SW 1271 (cell line): ENCODE measurements around the gene PXN.
"Not testable (repeated sequence)": the region's sequence is repeated elsewhere in the genome, so short reads cannot be mapped to it uniquely, and the experiment has no call there.

ENCODE experiments used
- DNase-seq, 2 experiments: peaks; one replicate each; lab custom pipeline; 2025; lab: John Stamatoyannopoulos, UW

The PXN gene

DNA sequence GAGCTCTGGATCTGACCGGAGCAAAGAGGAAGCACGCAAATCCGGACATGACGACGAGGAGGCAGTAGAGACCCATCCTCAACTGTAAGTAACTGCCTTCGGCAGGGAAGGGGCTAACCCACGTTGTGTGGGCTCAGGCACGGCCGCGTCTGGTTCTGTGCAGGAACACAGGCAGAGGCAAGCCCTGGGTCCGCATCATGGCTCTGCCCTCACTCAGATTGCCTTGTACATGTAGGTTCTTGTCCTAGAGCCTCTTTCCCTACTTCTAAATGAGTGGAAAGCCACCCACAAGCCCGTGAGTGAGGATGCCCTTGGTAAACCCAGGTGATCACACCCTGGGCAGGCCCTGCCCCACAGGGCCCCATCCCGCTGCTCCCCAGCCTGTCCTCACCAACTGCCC is 55.7 kb downstream of the PXN start:
- DNase-seq: no peak

DNA sequence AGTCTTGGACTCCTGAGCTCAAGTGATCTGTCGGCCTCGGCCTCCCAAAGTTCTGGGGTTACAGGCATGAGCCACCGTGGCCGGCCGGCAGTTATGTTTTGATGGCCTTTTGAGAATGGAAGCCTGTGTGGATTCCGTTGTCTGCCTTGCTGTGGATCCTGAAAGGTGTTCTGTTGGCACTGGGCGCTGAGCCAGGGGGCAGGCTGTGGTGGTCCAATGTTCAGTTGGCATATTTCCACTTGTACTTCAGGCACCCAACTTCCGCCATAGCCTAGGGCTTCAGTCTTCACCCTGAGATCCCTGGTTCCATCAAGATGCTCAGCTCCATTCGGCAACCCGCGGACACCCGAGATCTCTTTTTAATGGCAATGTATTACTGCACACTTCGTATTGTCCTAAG is 58.3 kb downstream of the PXN start:
- no peak for DNase-seq

DNA sequence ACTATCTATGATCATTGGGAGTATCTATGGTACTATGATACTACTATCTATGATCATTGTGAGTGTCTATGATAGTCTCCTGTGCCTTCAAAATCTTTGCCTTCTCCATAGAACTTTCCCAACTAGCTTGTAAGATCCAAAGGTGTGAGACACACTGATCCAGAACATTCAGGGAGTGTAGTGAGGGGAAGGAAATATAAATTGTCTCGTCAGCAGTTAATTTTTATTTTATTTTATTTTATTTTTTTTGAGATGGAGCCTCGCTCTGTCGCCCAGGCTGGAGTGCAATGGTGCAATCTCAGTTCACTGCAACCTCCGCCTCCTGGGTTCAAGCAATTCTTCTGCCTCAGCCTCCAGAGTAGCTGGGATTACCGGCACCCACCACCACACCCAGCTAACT is 58.7 kb downstream of the PXN start:
- not testable (repeated sequence) for DNase-seq

DNA sequence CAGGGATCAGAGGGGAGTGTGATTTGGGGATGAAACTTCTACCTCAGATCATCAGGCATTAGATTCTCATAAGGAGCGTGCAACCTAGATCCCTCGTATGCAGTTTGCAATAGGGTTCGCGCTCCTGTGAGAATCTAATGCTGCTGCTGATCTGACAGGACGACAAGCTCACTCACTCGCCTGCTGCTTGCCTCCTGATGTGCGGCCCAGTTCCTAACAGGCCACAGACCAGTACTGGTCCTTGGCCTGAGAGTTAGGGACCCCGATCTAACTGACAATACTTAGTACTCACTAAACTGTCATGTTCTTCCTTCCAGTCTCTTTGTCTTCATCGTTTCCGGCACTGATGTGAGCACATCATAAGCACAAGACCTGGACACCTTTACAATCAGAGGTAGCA is 59.3 kb downstream of the PXN start:
- DNase-seq: peak in 1 of 2 experiments; percentile 23

DNA sequence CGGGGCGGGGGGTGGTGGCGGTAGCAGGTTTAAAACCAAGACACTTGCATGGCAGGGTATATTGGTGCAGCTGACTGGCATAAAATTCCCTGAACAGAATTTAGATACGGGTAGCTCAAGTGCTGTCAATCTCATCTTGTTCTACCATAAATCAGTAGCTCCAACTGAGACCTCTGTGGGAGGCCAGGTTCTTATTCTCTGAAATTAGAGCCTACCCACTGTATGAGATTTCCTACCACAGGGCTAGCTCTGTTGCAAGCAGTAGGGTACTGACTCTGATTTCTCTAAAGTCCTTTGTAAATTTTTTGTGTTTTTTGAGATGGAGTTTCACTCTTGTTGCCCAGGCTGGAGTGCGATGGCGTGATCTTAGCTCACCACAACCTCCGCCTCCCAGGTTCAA is 61.4 kb downstream of the PXN start:
- no peak for DNase-seq

DNA sequence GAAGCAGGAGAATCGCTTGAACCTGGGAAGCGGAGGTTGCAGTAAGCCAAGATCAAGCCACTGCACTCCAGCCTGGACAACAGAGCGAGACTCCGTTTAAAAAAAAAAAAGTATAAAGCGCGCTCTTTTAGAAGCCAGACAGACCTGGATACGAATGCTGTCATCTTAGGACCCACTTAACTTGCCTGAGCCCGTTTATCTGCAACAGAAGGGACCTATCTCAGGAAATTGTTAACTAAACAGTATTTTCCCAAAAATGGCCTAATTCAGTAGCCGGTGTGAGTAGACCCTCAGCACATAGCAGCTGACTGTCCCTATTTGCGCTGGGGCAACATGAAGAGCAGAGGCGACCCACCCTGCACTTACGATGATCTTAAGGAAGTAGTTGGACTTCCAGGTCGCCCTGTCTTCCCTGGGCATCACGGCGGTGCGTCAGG is 65.1 kb downstream of the PXN start:
- DNase-seq: no peak

DNA sequence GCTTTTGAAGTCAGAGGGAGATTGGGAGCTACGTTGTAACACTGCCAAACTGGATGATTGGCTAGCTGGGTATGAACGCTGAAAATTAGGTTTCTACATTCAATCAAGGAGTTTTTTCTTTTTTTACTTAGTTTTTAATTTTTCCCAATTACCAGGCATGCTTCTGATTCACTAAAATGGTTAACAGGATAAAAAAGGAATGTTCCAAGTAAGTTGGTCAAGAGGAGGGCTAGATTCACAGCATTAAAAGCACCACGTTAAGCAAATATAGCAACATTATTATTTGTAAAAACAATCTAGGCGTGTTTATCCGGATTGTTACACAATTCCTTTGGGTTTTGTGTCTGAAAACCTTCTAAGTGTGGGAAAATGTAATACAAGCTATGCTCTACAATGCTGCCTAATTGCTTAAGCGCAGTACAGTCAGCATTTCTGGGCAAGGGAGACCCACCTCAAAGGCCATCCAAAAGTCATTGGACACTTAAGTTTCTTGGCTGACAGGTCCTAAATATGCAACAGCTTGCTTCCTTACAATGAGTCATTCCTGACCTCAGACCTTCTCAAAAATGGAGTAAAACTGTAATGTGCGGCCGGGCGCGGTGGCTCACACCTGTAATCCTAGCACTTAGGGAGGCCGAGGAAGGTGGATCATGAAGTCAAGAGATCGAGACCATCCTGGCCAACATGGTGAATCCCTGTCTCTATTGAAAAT is 65.8 kb downstream of the PXN start:
- DNase-seq: no peak

DNA sequence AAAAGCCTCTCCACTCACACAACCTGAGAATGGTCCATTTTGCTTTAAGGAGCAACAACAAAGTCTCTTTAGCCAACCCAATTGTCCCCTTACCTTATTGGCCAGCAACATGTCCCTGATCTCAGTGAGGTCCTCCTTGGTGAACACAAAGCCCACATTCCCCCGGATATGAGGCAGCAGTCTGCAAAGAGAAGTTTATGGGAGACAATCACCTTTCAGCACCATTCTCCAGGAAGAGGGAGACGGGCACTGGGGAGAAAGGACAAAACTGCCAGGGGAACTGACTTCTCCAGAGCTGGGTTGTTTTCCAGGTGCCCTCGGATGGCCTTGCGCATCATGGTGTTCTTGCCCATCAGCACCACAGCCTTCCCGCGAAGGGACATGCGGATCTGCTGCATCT is 66.5 kb downstream of the PXN start:
- no peak for DNase-seq

DNA sequence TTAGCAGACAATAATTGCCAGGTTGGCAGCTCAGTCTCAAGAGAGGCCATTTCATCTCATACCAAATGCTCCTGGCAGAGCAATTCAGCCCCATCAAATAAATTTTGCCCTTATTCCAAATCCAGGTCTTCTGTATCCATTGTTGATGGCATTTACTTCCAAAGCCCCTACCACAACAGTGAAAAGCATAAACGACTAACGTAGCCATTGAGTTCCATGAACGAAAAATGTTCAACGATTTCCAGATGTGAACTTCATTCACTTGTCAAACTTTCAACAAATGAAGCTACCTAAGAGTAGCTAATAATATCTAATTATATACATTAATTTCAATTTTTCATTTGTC is 68.0 kb downstream of the PXN start:
- DNase-seq: no peak

DNA sequence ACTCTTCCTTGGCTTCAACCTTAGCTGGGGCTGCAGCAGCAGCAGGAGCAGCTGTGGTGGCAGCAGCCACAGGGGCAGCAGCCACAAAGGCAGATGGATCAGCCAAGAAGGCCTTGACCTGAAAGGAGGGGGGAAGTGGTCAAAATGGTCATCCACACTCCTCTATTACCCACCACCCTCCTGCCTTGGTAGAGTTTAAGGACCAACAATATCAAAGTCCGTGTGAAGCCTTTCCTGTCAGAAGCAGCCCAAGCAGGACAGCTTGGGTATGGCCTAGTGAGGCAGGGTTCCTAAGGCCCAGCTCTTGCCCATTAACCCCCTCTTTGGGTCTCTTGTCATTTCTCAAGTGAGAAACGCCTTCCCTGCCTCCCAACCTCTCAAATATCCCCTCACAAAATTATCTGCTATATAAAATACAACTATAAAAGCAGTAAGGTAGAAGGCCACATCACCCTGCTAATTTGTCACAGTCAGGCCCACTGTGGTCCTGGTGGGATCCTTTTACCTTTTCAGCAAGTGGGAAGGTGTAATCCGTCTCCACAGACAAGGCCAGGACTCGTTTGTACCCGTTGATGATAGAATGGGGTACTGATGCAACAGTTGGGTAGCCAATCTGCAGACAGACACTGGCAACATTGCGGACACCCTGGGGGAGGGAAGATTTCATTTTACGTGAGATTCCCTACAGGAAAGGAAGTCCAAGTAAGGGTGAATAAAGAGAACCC is 68.6 kb downstream of the PXN start:
- not testable (repeated sequence) for DNase-seq

DNA sequence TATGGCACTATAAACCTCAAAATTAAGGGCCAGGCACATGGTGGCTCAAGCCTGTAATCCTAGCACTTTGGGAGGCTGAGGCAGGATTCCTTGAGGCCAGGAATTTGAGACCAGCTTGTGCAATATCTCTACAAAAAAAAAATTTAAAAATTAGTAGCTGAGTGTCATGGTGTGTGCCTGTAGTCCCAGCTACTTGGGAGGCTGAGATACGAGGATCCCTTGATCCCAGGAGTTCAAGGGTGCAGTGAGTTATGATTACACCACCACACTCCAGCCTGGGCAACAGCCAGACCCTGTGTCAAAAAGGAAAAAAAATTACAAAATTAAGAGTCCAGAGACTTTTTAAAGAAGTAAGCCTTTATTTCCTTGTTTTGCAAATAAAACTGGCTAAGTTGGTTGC is 69.2 kb downstream of the PXN start:
- no peak for DNase-seq

DNA sequence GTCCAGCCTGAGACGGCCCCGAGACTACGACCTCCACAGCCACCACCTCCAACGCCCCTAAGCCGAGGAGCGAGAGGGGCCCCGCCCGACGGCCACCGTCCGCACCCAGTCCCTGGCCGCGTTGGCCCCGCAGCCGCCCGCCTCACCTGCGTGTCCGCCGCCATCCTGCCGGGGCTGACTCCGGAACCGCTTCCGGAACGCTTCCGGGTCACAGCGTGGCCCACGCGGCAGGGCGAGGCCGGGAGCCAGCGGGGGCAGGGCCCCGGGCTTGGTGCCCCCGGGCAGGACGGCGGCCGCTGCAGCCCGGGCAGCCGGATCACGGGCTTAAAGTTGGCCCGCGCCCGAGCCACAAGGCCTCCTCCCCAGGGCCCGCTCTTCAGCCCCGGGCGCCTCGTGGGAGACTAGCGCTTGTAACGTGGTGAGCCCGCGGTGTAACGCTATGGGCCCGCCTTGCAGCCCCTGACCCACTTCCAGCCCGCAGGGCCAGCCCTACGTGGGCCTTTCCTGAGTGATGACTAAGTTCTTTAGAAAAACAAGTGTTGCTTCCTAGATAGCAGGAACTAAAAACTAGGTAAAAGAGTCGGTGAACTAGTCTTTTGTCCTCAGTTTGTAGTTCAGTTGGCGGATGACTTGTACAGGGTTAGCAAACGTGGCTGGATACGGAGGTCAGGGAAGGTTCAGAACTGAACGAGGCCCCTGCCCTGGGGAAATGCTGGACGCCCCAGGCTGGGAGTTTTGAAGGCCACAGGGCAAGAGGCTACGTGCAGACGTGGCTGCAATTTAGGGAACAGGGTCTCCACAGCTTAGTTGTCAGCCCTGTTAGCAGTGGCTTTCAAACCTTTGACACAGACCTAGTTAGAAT is 70.8 kb downstream of the PXN start, which contains the start of gene GCN1:
Gene GCN1, minus strand, starts transcription at position 182 of the 862 bp plus-strand sequence. Its CDS starts 18 bp downstream, at position 164.
- DNase-seq: peak; percentile 55 to 69

DNA sequence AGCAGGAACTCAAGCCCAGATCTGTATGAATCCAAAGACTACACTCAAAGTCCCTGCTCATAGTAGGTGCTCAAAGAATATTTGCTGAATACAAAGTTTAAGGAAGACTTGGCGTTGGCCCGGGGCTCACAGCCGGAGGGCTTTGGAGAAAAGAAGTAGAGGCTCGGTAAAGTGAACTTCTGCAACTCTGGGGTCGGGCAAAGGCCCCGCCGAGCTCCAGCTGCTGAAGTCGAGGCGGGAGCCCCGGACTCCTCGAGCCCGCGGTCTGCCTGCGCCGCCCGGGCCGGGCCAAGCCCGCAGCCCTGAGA is 71.3 kb downstream of the PXN start:
- no peak for DNase-seq

DNA sequence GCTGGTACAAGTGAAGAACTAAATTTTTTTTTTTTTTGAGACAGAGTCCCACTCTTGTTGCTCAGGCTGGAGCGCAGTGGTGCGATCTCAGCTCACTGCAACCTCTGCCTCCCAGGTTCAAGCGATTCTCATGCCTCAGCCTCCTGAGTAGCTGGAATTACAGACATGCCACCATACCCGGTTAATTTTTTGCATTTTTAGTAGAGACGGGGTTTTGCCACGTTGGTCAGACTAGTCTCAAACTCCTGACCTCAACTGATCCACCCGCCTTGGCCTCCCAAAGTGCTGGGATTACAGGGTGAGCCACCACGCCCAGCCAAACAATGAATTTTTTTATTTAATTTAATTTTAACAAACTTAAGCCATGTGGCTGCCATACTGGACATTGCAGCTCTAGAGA is 72.2 kb downstream of the PXN start:
- DNase-seq: not testable (repeated sequence)

DNA sequence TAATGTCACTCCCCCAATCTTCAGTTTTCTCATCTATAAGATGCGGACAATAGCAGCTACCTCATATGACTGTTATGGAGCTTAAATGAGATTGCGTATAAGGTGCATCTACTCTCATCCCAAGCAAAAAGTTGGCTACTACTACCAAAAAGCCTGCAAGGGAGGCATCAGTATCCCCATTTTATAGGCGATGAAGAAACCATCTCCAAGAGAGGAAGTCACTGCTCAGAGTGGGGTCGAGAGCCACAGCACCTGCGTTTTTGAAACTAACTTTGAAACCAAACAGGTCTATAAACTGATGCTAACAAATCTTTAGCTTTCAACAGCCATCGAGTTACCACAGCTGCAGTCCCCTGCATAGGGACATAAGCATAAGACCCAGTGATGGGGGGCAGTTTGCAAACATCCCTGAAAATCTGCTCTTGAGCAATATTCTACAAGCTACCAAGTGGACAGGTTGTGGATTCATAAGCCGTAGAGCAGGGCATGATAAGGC is 74.5 kb downstream of the PXN start:
- no peak for DNase-seq

DNA sequence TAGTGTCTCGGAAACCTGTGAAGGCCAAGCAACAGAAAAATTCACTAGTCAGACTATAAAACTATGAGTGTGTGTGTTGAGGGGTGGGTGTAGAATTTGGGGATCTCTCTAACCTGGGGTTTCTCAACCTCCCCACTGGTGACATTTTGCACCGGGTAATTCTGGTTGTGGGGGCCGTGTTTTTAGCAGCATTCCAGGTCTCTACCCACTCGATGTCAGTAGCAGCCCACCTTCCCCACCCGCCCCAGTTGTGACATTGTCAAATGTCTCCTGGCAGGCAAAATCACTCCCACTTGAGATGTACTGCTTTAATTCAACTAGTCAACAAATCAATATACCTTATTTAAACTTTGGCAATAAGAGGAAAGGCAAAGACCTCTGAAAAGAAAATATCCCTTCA is 75.1 kb downstream of the PXN start:
- no peak for DNase-seq

DNA sequence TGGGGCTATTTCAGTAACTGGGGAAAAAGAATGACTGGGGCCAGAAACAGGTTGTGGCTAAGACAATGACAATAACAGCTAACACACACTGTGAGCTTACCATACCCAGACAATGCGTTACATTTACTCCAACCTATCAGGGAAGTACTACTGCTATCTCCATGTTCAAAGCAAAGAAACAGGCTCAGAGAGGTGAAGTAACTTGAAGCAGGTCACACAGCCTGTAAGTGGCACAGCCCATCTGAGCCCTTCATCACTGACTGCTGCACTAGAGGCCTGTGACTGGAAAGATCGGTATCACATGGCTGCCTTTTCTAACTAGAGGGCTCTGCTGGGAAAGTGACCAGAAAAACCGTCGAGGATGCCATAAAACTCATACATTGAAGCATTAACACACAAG is 78.9 kb downstream of the PXN start:
- no peak for DNase-seq

DNA sequence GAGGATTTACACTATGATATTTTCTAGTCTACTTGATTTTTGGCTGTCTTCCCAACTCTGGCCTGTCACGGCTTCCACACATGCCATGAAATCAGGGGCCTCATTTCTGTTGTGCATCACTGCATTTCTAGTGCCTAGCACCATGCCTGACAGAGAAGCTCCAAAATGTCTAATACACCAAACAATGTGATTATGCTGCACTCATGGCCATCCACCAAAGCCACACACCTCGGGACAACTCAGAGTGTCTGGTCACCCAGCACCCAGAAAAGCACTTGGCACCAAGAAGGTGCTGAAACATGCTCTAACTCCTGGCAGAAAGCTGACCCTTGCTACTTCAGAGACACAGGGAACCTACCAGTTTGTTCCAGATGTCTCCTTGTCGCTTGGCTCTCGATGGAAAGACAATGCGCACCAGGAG is 82.3 kb downstream of the PXN start:
- no peak for DNase-seq

DNA sequence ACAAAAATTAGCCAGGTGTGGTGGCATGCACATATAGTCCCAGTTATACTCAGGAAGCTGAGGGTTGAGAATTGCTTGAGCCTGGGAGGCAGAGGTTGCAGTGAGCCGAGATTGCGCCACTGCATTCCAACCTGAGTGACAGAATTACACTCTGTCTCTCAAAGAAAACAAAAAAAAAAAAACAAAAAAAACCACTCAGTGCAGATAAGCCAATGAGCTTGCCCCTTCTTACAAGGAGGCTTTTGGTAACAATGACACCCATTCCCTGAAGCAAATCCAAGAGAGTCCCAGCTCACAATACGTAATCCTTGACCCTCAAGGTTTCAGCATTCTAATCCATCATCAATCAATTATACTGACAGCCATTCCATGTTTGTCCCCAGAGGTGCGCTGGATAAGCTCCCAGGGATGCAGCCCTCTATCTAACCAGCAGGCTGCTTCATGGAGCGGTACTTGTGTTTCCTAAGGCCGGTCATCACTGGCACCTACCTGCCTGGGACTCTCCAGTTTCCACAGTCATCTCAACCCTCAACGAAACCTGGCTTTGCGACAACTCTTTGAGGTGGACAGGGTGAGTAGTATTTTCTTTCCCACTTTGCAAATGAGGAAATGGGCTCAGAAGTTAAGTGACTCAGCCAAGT is 83.4 kb downstream of the PXN start:
- no peak for DNase-seq

DNA sequence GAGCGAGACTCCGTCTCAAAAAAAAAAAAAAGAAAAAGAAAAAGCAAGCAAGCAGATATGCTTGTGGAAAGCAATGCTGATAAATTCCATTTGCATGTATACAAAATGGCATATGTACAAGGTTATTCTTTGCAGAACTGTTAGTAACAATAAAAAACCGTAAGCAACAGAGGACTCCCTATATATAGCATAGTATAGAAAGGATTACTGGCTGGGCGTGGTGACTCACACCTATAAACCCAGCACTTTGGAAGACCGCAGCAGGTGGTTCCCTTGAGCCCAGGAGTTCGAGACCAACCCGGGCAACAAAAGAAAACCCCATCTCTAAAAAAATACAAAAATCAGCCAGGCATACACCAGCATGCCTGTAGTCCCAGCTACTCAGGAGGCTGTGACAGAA is 84.6 kb downstream of the PXN start:
- no peak for DNase-seq

DNA sequence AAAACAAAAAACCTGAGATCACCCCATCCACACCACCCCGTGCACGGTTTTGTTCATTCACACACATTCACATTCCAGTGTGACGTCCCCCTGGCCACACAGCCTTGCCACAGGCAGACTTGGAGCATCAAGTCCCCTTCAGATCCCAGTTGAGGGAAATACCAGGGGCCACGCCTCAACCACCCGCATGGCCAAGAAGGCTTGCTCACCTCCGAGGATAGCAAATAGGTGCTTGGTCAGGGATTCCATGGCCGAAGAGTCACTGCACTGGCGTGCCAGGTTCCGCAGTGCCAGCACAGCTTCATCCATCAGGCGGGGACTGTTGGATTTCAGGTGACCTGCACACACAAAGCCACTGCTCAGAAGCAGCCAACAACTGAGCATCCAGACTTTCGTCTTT is 90.0 kb downstream of the PXN start:
- no peak for DNase-seq

DNA sequence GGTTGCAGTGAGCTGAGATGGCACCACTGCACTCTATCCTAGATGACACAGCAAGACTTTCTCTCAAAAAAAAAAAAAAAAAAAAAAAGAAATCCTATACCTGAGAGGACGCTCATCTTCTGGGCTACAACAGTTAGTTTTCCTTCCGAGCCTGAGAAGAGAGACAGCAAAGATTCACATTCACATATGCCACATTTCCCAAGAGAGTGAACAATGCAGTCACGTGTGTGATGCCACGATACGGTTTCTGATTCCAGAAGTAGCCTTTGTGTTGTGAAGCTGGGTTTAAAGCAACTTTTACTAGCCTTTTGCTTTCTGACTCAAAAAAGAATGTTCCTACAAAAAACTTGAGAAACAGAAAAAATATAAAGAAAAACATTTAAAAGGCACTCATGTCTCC is 90.5 kb downstream of the PXN start:
- DNase-seq: no peak
